Activated T-helper 1 cell treated with anti-CD3 and anti-CD28 coated beads, Interleukin-12 subunit alpha, Interleukin-12 subunit beta, Interleukin-2, Interleukin-4 antibody, amounts not matched to agents 30 ng/mL and 10 ng/mL and 1 ng/mL, durations not matched to agents 14 hours and 24 hours and 36 hours (primary cell): Measurements from ENCODE around the gene ORC4. TPM values are rescaled to one million over a fixed set of nuclear protein-coding genes. Genes with fewer than 3 reads are reported as not detected.
A peak's percentile ranks its signal among the peaks of the same experiment; 100 is the strongest.
"Not testable (repeated sequence)": the region's sequence is repeated elsewhere in the genome, so short reads cannot be mapped to it uniquely, and the experiment has no call there.

ENCODE experiments used
- DNase-seq: peaks from one replicate; pipeline ENCODE4 v3.0.0; 2021; ENCODE audit warnings: low spot score
- H3K27ac Mint-ChIP-seq: one replicate; pipeline ENCODE4 v1.8.0; 2021; ENCODE audit warnings: mild to moderate bottlenecking, mixed read lengths
- H3K27me3 Mint-ChIP-seq: one replicate; pipeline ENCODE4 v1.8.0; 2022; ENCODE audit warnings: mild to moderate bottlenecking, moderate library complexity, mixed read lengths; ENCODE audit not compliant: insufficient read depth
- H3K36me3 Mint-ChIP-seq: one replicate; pipeline ENCODE4 v1.8.0; 2021; ENCODE audit warnings: low read depth, mixed read lengths
- H3K4me1 Mint-ChIP-seq: one replicate; pipeline ENCODE4 v1.8.0; 2021; ENCODE audit warnings: low read depth, mixed read lengths
- H3K4me3 Mint-ChIP-seq: one replicate; pipeline ENCODE4 v1.8.0; 2021; ENCODE audit warnings: mild to moderate bottlenecking, moderate library complexity, mixed read lengths
- H3K9me3 Mint-ChIP-seq: one replicate; pipeline ENCODE4 v1.8.0; 2021; ENCODE audit warnings: mixed read lengths
- intact Hi-C: fragments of 100-400 bp; cut with micrococcal nuclease; formaldehyde crosslinking; loops from one replicate; pipeline ENCODE4 v1.15.1; 2024
- total RNA-seq: library from RNA; stranded (reverse); gene quantifications from 2 replicates; pipeline ENCODE4 v1.2.3, GENCODE V29; 2022

The ORC4 gene
- total RNA-seq, 1 donor from 2014 or later: 29.2 TPM

DNA sequence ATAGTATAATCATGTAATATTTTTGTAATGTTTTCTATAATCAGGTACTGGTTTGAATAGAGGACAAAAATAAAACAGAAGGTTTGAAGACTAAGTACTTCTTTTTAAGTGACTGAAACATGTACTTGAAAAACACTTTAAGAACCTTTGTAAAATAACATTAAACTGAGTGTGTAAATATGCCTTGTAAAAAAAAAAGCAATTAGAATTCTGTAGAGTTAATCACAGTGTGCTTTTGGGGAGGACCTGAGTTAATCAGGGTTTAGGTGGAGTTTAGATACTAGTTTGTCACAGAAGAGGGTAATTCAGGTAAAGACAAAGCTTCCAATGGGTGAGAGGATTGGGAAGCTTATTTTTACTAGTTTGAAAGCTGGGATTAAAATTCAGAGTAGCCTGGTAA lies 10.6 kb upstream of the ORC4 start:
- no peak for DNase-seq
- Mint-ChIP-seq H3K27ac (no peak overlapping the region), H3K4me1 (peaks cover 4% of the 10 kb centered on the region), H3K36me3 (peaks cover 8% of the 10 kb centered on the region), H3K27me3 (no peaks in the 10 kb centered on the region), H3K9me3 (no peaks in the 10 kb centered on the region), H3K4me3 (no peak overlapping the region)
- intact Hi-C loops: no loop called here

DNA sequence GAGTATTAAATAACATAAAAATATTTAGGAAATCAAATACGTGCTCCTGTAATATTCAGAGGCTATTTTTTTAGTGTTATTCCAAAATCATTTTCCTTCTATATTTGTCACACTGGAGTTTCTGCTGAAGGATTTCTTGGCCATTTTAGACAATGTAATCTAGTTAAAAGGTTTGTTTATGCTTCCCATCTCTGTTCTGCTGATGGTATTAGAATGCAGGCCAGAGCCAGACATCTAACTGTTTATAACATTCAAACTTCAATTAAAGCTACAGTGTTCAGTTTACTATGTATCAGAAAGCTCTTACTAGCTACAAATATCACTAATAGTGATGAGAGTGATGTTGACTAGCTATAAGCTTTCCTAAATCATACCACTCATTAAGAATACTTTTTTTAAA lies 8.2 kb upstream of the ORC4 start:
- peaks cover 4% of the 10 kb centered on the region for H3K36me3 Mint-ChIP-seq
- no peak for DNase-seq
- peaks cover 19% of the 10 kb centered on the region for H3K4me1 Mint-ChIP-seq
- H3K27ac Mint-ChIP-seq: no peak overlapping the region
- H3K4me3 Mint-ChIP-seq: no peak overlapping the region
- intact Hi-C loops: no loop called here
- no peaks in the 10 kb centered on the region for H3K27me3 Mint-ChIP-seq
- no peaks in the 10 kb centered on the region for H3K9me3 Mint-ChIP-seq

DNA sequence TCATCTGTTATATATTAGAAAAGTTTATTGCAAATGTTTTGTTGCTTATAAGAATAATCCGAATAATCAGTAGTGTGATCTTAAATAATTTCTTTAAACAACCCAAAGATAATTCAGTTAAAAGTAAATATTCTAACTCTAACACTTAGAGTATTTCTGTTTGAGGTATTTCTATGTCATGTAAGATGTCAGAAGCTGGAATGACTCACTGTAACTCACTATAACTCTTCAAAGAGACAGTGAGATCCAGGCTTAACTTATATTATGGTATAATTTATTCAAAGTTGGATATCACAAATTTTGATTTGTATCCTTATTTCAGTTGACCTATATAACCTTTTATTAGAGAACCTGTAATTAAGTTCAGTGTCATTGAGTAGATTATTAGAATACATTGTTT lies 7.3 kb upstream of the ORC4 start:
- peaks cover 4% of the 10 kb centered on the region for H3K36me3 Mint-ChIP-seq
- intact Hi-C loops: no loop called here
- H3K4me1 Mint-ChIP-seq: peaks cover 29% of the 10 kb centered on the region
- H3K27ac Mint-ChIP-seq: no peak overlapping the region
- DNase-seq: no peak
- H3K27me3 Mint-ChIP-seq: no peaks in the 10 kb centered on the region
- no peaks in the 10 kb centered on the region for H3K9me3 Mint-ChIP-seq
- H3K4me3 Mint-ChIP-seq: no peak overlapping the region

DNA sequence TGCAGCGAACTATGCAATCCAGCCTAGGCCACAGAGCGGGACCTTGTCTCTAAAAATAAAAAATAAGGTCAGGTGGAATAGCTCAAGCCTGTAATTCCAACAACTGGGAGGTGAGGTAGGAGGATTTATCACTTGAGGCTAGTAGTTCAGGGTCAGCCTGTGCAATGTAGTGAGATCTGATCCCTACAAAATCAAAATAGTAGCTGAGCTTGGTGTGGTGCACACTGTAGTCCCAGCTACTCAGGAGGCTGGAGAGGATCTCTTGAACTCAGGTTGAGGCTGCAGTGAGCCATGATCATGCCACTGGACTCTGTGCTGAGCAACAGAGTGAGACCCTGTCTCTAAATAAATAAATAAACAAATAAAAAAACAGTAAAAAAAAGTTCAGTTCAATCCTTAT lies 6.0 kb upstream of the ORC4 start:
- Mint-ChIP-seq H3K27ac (no peak overlapping the region), H3K27me3 (no peaks in the 10 kb centered on the region), H3K4me3 (no peak overlapping the region), H3K9me3 (no peaks in the 10 kb centered on the region), H3K4me1 (peaks cover 31% of the 10 kb centered on the region), H3K36me3 (peaks cover 4% of the 10 kb centered on the region)
- intact Hi-C loops: no loop called here
- DNase-seq: no peak

DNA sequence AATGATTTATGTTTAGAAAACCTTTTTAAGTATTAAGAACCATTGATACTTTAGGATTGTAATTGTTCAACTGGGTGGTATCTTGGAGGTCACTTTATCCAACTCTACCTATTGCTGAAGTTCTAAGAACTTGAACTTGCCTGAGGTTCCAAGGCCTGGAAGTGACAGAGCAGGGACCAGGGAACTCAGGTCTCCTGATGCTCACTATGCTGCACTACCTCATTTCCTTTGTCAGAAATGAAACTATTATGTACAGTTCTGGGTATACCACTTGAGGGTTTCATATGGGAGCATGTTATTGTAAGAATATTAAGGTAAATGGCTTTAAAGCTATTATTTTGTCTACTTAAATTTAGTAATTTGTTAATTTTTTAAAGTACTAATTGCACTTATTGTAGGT lies 3.3 kb upstream of the ORC4 start:
- H3K27ac Mint-ChIP-seq: peak overlapping the region; percentile 89
- H3K36me3 Mint-ChIP-seq: peaks cover 4% of the 10 kb centered on the region
- H3K9me3 Mint-ChIP-seq: no peaks in the 10 kb centered on the region
- DNase-seq: no peak
- H3K27me3 Mint-ChIP-seq: no peaks in the 10 kb centered on the region
- peaks cover 37% of the 10 kb centered on the region for H3K4me1 Mint-ChIP-seq
- intact Hi-C loops: loop anchor here (1.0 to 5.0 kb wide), 3 partner anchors 392 to 903 kb away; partner anchors contain the start of gene KIF5C
- peak overlapping the region; percentile 76 for H3K4me3 Mint-ChIP-seq

DNA sequence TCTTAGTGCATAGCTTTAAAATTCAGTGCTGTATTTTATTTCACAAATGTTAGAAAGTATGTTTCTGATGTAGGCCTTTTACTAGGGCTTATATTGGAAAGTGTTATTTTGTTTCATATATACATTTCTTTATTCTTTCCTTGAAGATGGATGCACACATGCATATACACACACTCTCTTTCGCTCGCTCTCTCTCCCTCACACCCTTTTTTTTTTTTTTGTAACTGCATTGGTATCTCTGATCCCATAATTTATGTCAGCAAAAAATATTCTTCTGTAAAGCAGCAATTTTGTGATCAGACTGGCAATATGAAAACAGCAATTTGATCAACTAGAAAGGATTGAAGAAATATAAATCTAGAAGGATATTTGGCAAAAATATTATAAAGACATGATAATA lies 2.3 kb upstream of the ORC4 start:
- peaks cover 4% of the 10 kb centered on the region for H3K36me3 Mint-ChIP-seq
- no peaks in the 10 kb centered on the region for H3K27me3 Mint-ChIP-seq
- DNase-seq: no peak
- H3K27ac Mint-ChIP-seq: no peak overlapping the region
- H3K4me1 Mint-ChIP-seq: peaks cover 47% of the 10 kb centered on the region
- no peaks in the 10 kb centered on the region for H3K9me3 Mint-ChIP-seq
- H3K4me3 Mint-ChIP-seq: peak overlapping the region; percentile 98
- intact Hi-C loops: loop anchor here (5.0 kb wide), 2 partner anchors 391 to 904 kb away; no protein-coding TSS in a partner anchor

DNA sequence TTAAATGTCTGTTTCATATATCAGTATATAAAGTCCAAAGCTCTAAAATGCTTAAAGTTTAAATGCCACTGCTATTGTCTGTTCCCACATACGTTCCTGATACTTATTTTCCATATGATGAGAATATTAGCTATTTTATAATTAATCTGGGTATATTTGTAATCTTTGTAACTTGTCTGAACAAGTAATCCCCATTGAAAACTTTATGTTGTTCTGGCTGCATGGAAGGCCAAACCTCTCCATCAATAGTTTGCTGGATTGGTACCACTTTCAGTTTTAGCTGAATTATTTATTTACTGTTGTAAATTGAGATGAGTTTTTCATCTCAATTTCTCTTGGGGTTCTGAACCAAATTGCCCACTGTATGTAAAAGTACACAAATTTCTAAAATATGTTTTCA lies 1.8 kb upstream of the ORC4 start:
- no peaks in the 10 kb centered on the region for H3K9me3 Mint-ChIP-seq
- H3K27me3 Mint-ChIP-seq: no peaks in the 10 kb centered on the region
- peaks cover 4% of the 10 kb centered on the region for H3K36me3 Mint-ChIP-seq
- H3K27ac Mint-ChIP-seq: peak overlapping the region; percentile 95
- peaks cover 50% of the 10 kb centered on the region for H3K4me1 Mint-ChIP-seq
- DNase-seq: no peak
- H3K4me3 Mint-ChIP-seq: peak overlapping the region; percentile 98
- intact Hi-C loops: loop anchor here (5.0 kb wide), 2 partner anchors 390 to 905 kb away; no protein-coding TSS in a partner anchor

DNA sequence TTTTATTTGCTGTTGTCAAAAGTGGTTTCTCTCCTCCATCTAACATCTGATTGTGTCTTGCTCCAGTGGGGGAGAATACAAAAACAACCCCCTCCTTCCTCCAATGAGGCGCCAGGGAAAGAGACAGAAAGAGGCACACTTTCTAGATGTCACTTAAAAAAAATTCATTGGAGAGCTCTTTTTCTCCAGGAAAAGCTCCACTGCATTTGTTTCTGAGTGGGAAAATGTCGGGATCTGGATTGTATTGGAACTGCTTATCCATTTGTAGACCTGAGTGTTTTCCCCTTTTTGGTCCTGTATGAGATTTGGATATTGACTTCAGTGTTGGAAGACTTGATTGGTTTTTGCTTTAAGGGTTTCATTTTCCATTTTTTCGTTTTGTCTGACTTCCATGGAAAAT lies 1.3 kb upstream of the ORC4 start:
- H3K27me3 Mint-ChIP-seq: no peaks in the 10 kb centered on the region
- DNase-seq: no peak
- H3K9me3 Mint-ChIP-seq: no peaks in the 10 kb centered on the region
- peak overlapping the region; percentile 95 for H3K27ac Mint-ChIP-seq
- peak overlapping the region; percentile 98 for H3K4me3 Mint-ChIP-seq
- peaks cover 50% of the 10 kb centered on the region for H3K4me1 Mint-ChIP-seq
- peaks cover 4% of the 10 kb centered on the region for H3K36me3 Mint-ChIP-seq
- intact Hi-C loops: loop anchor here (1.0 to 5.0 kb wide), 5 partner anchors 85 to 905 kb away; no protein-coding TSS in a partner anchor

DNA sequence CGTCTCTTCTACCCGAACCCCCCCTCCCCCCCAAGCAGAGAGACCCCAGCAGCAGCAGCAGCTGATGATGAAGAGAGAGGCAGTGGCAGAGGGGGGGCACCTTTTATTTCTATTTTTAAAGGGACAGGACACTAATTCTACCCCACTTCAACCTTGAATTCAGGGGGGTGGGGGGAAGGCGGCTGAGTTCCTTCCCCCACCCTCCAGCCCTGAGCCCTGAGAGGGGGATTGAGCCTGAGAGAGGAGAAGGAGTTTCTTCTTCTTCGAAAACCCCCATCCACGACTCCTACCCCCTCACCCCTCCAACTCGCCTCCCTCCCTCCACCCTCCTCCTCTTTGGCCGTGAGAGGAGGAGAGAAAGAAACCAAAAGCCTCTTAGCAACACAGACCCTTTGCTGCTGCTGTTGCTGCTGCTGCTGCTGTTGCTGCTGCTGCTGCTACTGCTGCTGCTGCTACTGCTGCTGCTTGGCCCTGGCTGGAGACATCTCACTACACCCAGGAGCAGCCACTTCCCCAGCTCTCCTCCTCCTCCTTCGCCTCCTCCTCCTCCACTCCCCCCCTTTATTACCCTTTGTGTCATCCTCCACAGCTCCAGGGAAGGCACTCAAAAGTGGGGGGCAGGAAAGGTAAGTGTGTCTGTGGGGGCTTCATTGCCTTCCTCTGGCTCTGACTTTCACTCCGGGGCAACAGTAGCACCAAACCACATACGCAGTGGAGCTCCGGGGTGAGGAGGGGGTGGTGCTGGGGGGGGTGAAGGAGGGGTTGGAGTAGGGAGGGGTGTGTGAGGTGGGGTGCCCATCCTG lies 723 bp upstream of the ORC4 start, which contains the start of gene MBD5:
Gene MBD5, plus strand, starts transcription at position 33 of the 803 bp plus-strand sequence.
- Mint-ChIP-seq H3K4me1 (peaks cover 47% of the 10 kb centered on the region), H3K36me3 (peaks cover 1% of the 10 kb centered on the region), H3K4me3 (peak within 1 kb of the TSS; percentile 98), H3K27me3 (no peaks in the 10 kb centered on the region), H3K9me3 (no peaks in the 10 kb centered on the region), H3K27ac (peak within 1 kb of the TSS; percentile 95)
- peak; percentile 57 for DNase-seq
- intact Hi-C loops: loop anchor here (1.0 to 5.0 kb wide), 5 partner anchors 84 to 906 kb away; no protein-coding TSS in a partner anchor

DNA sequence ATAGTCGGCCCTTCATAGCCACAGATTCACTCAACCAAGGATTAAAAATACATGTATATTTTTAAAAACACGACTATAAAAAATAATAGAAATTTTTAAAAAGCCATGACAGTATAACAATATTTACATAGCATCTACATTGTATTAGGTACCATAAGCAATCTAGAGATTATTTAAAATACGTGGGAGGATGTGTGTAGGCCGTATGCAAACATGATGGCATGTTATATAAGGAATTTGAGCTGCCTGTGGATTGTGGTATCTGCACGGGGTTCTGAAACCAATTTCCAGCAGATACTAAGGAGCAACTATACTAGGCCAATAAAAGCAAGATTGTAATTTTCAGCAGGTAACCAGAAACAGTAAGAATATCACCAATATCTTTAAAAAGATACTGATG lies 5.9 kb downstream of the ORC4 start:
- peaks cover 12% of the 10 kb centered on the region for H3K9me3 Mint-ChIP-seq
- H3K27me3 Mint-ChIP-seq: no peaks in the 10 kb centered on the region

DNA sequence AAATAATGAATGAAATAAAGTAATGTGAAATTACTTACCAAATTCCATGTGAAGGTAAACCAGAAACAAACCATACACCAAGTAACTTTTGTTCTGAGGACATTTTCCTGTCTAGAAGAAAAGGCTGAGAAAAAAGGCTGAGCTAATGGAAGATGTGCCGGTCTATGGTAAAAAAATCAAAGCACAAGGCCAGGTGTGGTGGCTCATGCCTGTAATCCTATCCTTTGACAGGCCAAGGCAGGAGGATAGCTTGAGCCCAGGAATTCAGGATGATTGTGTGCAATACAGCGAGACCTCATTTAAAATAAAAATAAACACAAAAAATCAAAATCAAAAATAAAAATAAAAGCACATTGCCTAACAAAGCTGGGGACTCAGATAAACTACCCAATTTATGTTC lies 6.7 kb downstream of the ORC4 start:
- peaks cover 12% of the 10 kb centered on the region for H3K36me3 Mint-ChIP-seq
- peaks cover 13% of the 10 kb centered on the region for H3K4me1 Mint-ChIP-seq
- peaks cover 14% of the 10 kb centered on the region for H3K9me3 Mint-ChIP-seq
- H3K4me3 Mint-ChIP-seq: no peak overlapping the region
- H3K27me3 Mint-ChIP-seq: no peaks in the 10 kb centered on the region
- DNase-seq: no peak
- intact Hi-C loops: no loop called here
- no peak overlapping the region for H3K27ac Mint-ChIP-seq

More for the DNA sequence above, 5.9 kb downstream of the ORC4 start:
- H3K4me3 Mint-ChIP-seq: no peak overlapping the region
- no peak for DNase-seq
- H3K36me3 Mint-ChIP-seq: peaks cover 10% of the 10 kb centered on the region
- H3K4me1 Mint-ChIP-seq: peaks cover 19% of the 10 kb centered on the region
- intact Hi-C loops: no loop called here
- H3K27ac Mint-ChIP-seq: no peak overlapping the region

DNA sequence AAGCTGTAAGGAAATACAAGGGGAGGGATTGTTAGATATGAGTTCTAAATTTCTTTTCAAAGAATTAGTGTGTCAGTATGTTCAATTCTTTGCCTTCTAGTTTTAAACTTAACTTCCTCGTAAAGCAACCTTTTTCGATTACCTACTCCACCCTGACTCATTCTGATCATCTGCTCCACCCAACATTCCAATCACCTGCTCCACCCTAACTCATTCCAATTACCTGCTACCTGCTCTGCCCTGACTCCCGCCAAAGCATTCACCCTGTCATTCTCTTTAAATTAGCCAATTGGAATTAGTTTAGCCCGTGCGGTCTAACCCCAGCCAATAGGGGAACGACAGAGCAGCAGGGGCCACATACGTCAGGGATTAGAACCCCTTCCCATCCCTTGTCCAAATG lies 12.1 kb downstream of the ORC4 start:
- intact Hi-C loops, H3K4me3 Mint-ChIP-seq, H3K27me3 Mint-ChIP-seq, H3K4me1 Mint-ChIP-seq, H3K27ac Mint-ChIP-seq, DNase-seq: not testable (repeated sequence)
- Mint-ChIP-seq H3K36me3 (peaks cover 15% of the 10 kb centered on the region), H3K9me3 (peaks cover 33% of the 10 kb centered on the region)

DNA sequence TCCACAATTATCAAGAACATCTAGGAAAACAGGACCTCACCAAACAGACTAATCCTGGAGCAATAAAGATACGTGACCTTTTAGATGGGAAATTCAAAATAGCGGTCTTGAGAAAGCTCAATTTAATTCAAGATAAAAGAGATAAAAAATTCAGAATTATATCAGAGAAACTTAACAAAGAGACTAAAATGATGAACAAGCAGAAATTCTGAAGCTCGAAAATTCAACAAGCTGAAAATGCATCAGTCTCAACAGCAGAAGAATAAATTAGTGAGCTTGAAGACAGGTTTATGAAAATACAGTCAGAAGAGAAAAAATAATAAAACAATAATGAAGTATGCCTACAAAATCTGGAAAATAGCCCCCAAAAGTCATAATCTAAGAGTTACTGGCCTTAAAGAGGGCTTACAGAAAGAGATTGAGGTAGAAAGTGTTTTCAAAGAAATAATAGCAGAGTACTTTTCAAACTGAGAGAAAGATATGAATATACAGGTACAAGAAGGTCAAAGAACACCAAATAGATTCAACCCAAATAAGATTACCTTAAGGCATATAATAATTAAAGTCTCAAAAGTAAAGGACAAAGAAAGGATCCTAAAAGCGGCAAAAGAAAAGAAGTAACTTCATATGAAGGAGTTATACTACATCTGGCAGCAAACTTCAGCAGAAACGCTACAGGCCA lies 13.2 kb downstream of the ORC4 start:
- Mint-ChIP-seq H3K27me3 (no peaks in the 10 kb centered on the region), H3K36me3 (peaks cover 17% of the 10 kb centered on the region), H3K4me3 (no peak overlapping the region), H3K4me1 (no peaks in the 10 kb centered on the region), H3K27ac (no peak overlapping the region), H3K9me3 (peaks cover 39% of the 10 kb centered on the region)
- intact Hi-C loops: no loop called here
- no peak for DNase-seq
